Transverse colon (tissue), 4 donors: ENCODE measurements around the gene NEK7. TPM values are rescaled to one million over a fixed set of nuclear protein-coding genes. Genes with fewer than 3 reads are reported as not detected.

ENCODE experiments used
- DNase-seq: peaks from one replicate; pipeline ENCODE4 v3.0.0-alpha.2; 2019
- H3K27ac ChIP-seq, 4 donors: fragments of 200-600 bp; sonication (generic); 2 replicates each; pipeline ENCODE4 v1.5.1; 2016 to 2018; ENCODE audit warnings: inconsistent platforms in 4 of 4
- H3K27me3 ChIP-seq: fragments of 200-600 bp; sonication (generic); 2 replicates; pipeline ENCODE4 v1.5.1; 2017; ENCODE audit warnings: inconsistent platforms
- H3K36me3 ChIP-seq, 4 donors: fragments of 200-600 bp; sonication (generic); 2 replicates each; pipeline ENCODE4 v1.5.1; 2017 to 2019; ENCODE audit warnings: inconsistent platforms in 4 of 4
- H3K4me1 ChIP-seq, 4 donors: fragments of 200-600 bp; sonication (generic); 2 replicates each; pipeline ENCODE4 v1.5.1; 2017 to 2020; ENCODE audit warnings: inconsistent platforms in 4 of 4
- H3K4me3 ChIP-seq, 4 donors: fragments of 200-600 bp; sonication (generic); 1 replicate in 1 of 4; 2 replicates in 3 of 4; pipeline versions ENCODE4 v1.5.1 to v1.6.1; 2017 to 2019; ENCODE audit warnings: inconsistent platforms in 4 of 4
- H3K9me3 ChIP-seq, 2 donors: fragments of 200-600 bp; sonication (generic); 2 replicates each; pipeline ENCODE4 v1.5.1; 2017 to 2019; ENCODE audit warnings: inconsistent platforms in 2 of 2
- EP300 ChIP-seq: sonication (generic); formaldehyde crosslinking; IDR thresholded peaks from one replicate; pipeline ENCODE4 v1.6.1; 2017; ENCODE audit warnings: antibody characterized with exemption, low read depth
- POLR2A ChIP-seq: fragments of 450-650 bp; IDR thresholded peaks from one replicate; pipeline ENCODE4 v1.6.1; 2016; ENCODE audit warnings: antibody characterized with exemption, mild to moderate bottlenecking, moderate library complexity
- POLR2AphosphoS5 ChIP-seq, 3 donors: sonication (generic); formaldehyde crosslinking; IDR thresholded peaks; one replicate each; pipeline ENCODE4 v1.6.1; 2016; ENCODE audit warnings: antibody characterized with exemption in 3 of 3
- WGBS, 2 donors: methylation state at CpG; one replicate each; pipeline ENCODE4 v1.1.5; 2018; ENCODE audit warnings: low coverage in 1 of 2; 5-methylcytosine and 5-hydroxymethylcytosine counted together
- in situ Hi-C, 4 donors: fragments of 200-750 bp; cut with MboI; loops; one replicate each; pipeline versions ENCODE4 v1.15.0 to v1.15.1; 2017; ENCODE audit warnings: low sequenced_read_pairs in 3 of 4, low pct_ligation_motif_present in 1 of 4, low pct_unique_long_range_greater_than_20kb in 1 of 4
- intact Hi-C: fragments of 100-400 bp; cut with DNase I; formaldehyde crosslinking; loops from one replicate; pipeline ENCODE4 v1.15.1; 2023; ENCODE audit warnings: low total_unique reads
- total RNA-seq, 4 donors: library from RNA; depleted of rRNA; stranded (reverse); fragments of >200 nt; gene quantifications; one replicate each; pipeline ENCODE4 v1.1.0, GENCODE V29; 2016
- TF ChIP-seq, protein P1 (sequence below), 5 experiments: fragments of 200-600 bp in 3 of 5; fragments of 450-650 bp in 2 of 5; sonication (generic) in 3 of 5; IDR thresholded peaks; 1 replicate in 2 of 5; 2 replicates in 3 of 5; pipeline ENCODE4 v1.5.1; 2016 to 2017; ENCODE audit warnings: antibody characterized with exemption in 5 of 5, inconsistent platforms in 3 of 5, mild to moderate bottlenecking in 2 of 5, moderate library complexity in 1 of 5

Gene NEK7
- total RNA-seq, 4 donors from 2014 or later = 40.4 to 71.0 (median 57.6) TPM

DNA sequence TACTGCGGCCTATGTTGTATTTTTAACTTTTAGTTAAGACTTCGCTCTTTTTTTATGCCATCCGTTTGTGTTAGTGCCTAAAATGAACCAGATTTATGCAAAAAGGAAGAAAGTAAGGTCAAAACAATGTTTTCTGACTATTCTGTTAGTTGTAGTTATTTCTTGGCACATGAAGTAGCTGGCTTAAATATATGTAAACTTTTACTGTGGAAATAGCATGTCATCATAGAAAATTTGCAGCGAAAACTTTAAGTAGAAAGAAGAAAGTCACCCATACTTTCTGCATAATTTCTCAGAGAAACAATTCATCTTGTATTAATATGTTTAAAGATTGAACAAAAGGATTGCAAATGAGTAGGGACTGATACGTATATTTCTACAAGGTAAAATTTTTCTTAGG, 106.4 kb downstream of the NEK7 start:
- DNase-seq = no peak
- no peaks in the 10 kb centered on the region for H3K27me3 ChIP-seq
- TF ChIP-seq, protein P1, sequence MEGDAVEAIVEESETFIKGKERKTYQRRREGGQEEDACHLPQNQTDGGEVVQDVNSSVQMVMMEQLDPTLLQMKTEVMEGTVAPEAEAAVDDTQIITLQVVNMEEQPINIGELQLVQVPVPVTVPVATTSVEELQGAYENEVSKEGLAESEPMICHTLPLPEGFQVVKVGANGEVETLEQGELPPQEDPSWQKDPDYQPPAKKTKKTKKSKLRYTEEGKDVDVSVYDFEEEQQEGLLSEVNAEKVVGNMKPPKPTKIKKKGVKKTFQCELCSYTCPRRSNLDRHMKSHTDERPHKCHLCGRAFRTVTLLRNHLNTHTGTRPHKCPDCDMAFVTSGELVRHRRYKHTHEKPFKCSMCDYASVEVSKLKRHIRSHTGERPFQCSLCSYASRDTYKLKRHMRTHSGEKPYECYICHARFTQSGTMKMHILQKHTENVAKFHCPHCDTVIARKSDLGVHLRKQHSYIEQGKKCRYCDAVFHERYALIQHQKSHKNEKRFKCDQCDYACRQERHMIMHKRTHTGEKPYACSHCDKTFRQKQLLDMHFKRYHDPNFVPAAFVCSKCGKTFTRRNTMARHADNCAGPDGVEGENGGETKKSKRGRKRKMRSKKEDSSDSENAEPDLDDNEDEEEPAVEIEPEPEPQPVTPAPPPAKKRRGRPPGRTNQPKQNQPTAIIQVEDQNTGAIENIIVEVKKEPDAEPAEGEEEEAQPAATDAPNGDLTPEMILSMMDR (IDR thresholded peaks at IDR 0.05) = no peak
- no peak for TF ChIP-seq EP300
- no peak for TF ChIP-seq POLR2AphosphoS5 (IDR thresholded peaks at IDR 0.05)
- TF ChIP-seq POLR2A = no peak
- WGBS, 2 donors = 81 to 87% methylated on average over 5 of the region's 5 CpGs
- in situ Hi-C loops (no loop called here), intact Hi-C loops (no loop called here)
- peaks cover 0 to 6% (median 0%) of the 10 kb centered on the region in 4 donors for H3K36me3 ChIP-seq
- peaks cover 0 to 3% (median 0%) of the 10 kb centered on the region in 4 donors for H3K4me1 ChIP-seq
- no peak overlapping the region for H3K27ac ChIP-seq
- no peaks in the 10 kb centered on the region for H3K9me3 ChIP-seq
- H3K4me3 ChIP-seq = no peak overlapping the region

DNA sequence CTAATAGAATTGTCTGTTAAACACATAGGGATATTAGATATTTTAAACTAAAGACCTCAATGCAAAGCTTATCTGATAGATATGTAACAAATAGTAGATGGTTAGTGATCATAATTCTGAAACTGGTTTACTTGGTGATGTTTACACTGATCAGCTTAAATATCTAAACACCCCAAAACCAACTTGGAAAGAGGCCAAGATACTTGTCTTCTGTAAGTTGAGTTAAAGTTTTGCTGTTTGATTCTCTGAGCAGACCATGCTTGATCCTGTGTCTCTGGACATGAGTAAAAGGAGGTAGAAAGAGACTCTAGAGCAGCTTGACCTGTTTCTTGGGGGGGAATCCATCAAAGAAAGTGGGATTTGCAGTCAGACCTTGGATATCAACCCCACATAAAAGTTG, 107.5 kb downstream of the NEK7 start:
- intact Hi-C loops (no loop called here), in situ Hi-C loops (no loop called here)
- H3K9me3 ChIP-seq = no peaks in the 10 kb centered on the region
- DNase-seq = no peak
- no peak overlapping the region for H3K4me3 ChIP-seq
- no peaks in the 10 kb centered on the region for H3K27me3 ChIP-seq
- TF ChIP-seq POLR2A (no peak), POLR2AphosphoS5 (IDR thresholded peaks at IDR 0.05) (no peak), EP300 (no peak)
- TF ChIP-seq, protein P1 (IDR thresholded peaks at IDR 0.05) = no peak
- H3K4me1 ChIP-seq = peaks cover 0 to 7% (median 1%) of the 10 kb centered on the region in 4 donors
- H3K27ac ChIP-seq = no peak overlapping the region
- peaks cover 0 to 6% (median 0%) of the 10 kb centered on the region in 4 donors for H3K36me3 ChIP-seq

DNA sequence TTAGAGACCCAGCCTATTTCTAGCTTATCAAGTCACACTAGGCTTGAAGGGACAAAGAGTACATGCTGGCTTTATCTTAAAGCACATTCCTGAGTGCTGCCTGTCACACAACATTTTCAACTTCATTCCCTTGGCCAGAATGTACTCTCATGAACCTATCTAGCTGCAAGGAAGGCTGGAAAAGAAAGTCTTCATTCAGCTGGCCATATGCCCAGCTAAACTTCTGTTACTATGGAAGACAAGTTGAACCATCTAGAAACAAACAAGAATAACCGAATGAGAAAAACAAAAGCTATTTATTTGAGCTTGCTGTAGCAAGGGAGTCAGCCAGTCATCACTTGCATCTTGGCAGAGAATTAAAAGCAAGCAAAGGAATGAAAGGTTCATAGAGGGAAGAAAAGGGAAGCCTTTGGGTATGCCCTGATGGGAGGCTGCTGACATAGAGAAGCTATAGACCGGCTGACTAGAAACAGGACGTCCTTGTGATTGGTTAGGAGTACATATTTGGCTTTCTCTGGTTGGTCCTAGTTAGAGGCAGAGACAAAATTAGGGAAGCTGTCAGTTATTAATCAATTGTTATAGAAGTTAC, 108.4 kb downstream of the NEK7 start:
- WGBS, 2 donors = 73 to 88% methylated on average over 3 of the region's 3 CpGs
- in situ Hi-C loops = no loop called here
- intact Hi-C loops = no loop called here
- H3K9me3 ChIP-seq = no peaks in the 10 kb centered on the region
- no peak overlapping the region for H3K27ac ChIP-seq
- no peaks in the 10 kb centered on the region for H3K27me3 ChIP-seq
- peaks cover 0 to 6% (median 0%) of the 10 kb centered on the region in 4 donors for H3K36me3 ChIP-seq
- no peak for TF ChIP-seq POLR2AphosphoS5 (IDR thresholded peaks at IDR 0.05)
- TF ChIP-seq, protein P1 (IDR thresholded peaks at IDR 0.05) = no peak
- TF ChIP-seq EP300 = no peak
- no peak for TF ChIP-seq POLR2A
- H3K4me1 ChIP-seq = peaks cover 0 to 7% (median 1%) of the 10 kb centered on the region in 4 donors
- no peak overlapping the region for H3K4me3 ChIP-seq
- no peak for DNase-seq

DNA sequence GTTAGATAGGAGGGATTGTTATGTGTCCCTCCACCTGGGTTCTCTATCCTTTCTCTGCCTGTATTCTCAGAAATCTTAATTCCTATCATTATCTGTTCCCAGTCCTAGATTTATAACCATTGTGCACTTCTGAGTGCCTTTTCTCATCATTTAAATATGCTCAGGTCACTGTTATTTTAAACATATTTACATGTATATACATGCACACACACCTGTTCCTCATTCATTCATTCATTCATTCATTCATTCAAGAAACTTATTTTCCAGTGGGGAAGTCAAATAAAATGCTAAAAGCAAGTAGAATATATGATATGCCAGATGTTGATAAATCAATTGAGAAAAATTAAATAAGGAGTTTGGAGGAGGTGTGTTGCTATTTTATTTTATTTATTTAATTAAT, 110.3 kb downstream of the NEK7 start:
- Histone ChIP-seq H3K36me3 (peaks cover 0 to 6% (median 0%) of the 10 kb centered on the region in 4 donors), H3K4me3 (no peak overlapping the region), H3K4me1 (peaks cover 0 to 7% (median 1%) of the 10 kb centered on the region in 4 donors), H3K9me3 (no peaks in the 10 kb centered on the region), H3K27me3 (no peaks in the 10 kb centered on the region), H3K27ac (no peak overlapping the region)
- DNase-seq = no peak
- in situ Hi-C loops = no loop called here
- intact Hi-C loops = no loop called here
- no peak for TF ChIP-seq EP300
- TF ChIP-seq POLR2A = no peak
- no peak for TF ChIP-seq POLR2AphosphoS5 (IDR thresholded peaks at IDR 0.05)
- TF ChIP-seq, protein P1 (IDR thresholded peaks at IDR 0.05) = no peak
